ENCODE results near the gene FOXE3. TPM values are rescaled to one million over a fixed set of nuclear protein-coding genes. Genes with fewer than 3 reads are reported as not detected.
A peak's percentile ranks its signal among the peaks of the same experiment; 100 is the strongest.

Gene FOXE3
- total and polyA plus RNA-seq, 9 of the 15 experiments (the other 6 are each of a cell fraction or from before 2014, with no cell fraction given), result not detected

GRCh38 chr1:47384083-47384482, 32.0 kb upstream of the FOXE3 start:
- ChIA-PET POLR2A (interaction anchor here (2.5 kb wide), 1 partner anchor 10 kb away, joined by 5 read pairs; no protein-coding TSS in a partner anchor), CTCF (ENCODE audit: low intra/inter-chr PET ratio) (no interaction called here)
- H3K27ac ChIP-seq (ENCODE audit: extremely low read depth, low read depth, low read length), result no peak overlapping the region
- no peak overlapping the region for H2AFZ ChIP-seq (ENCODE audit: low read depth, low read length)
- H3K4me1 ChIP-seq (replicated peaks in 1 of 2; ENCODE audit: control insufficient read depth in 2 of 2, insufficient read depth in 2 of 2, low read length in 2 of 2), result peaks cover 0 to 22% of the 10 kb centered on the region in 2 experiments; a peak in 3 of 5 replicates
- H3K9me1 ChIP-seq (ENCODE audit: control insufficient read depth, insufficient read depth, low read length), result no peaks in the 10 kb centered on the region
- H3K36me3 ChIP-seq (ENCODE audit: control insufficient read depth, insufficient read depth, low read length), result peaks cover 33% of the 10 kb centered on the region
- no peak overlapping the region for H3K4me2 ChIP-seq (ENCODE audit: insufficient read depth, low read length)
- no peaks in the 10 kb centered on the region; the same call in 2 of the 3 replicates for H3K79me2 ChIP-seq (ENCODE audit: control insufficient read depth, insufficient read depth, low read length)
- intact Hi-C loops (cut with micrococcal nuclease) (no loop called here), in situ Hi-C loops (cut with MboI) (no loop called here)
- WGBS (ENCODE audit: insufficient coverage, low coverage, missing lambda C conversion rate), result 91% methylated on average over 3 of the region's 3 CpGs
- no TSS peak for BruUV-seq (replicated peaks)
- TF ChIP-seq HMGXB4 (CRISPR knock-in tag; IDR thresholded peaks at IDR 0.05) (no peak), SRSF1 (IDR thresholded peaks at IDR 0.05; ENCODE audit: low read depth, low read length) (no peak), ZKSCAN1 (IDR thresholded peaks at IDR 0.05; ENCODE audit: low read depth, low read length) (peak; percentile 83), AFF1 (IDR thresholded peaks at IDR 0.05; ENCODE audit: low read depth in 1 of 2, partially characterized antibody in 2 of 2) (no peak)
- no peaks in the 10 kb centered on the region for H3K9me3 ChIP-seq (replicated peaks; ENCODE audit: control insufficient read depth, insufficient read depth, low read depth, low read length)
- DNase-seq (ENCODE audit: extremely low read depth in 1 of 4, low spot score in 3 of 4) (no peak), ATAC-seq (no peak), FAIRE-seq (no peak)
- H3K9ac ChIP-seq (ENCODE audit: insufficient read depth in 1 of 2, low read depth in 2 of 2, low read length in 2 of 2), result no peak overlapping the region
- H3K27me3 ChIP-seq (ENCODE audit: control insufficient read depth in 2 of 2, insufficient read depth in 2 of 2, low read length in 2 of 2), result no peaks in the 10 kb centered on the region
- no peak overlapping the region for H3K4me3 ChIP-seq
- H4K20me1 ChIP-seq (replicated peaks; ENCODE audit: control insufficient read depth, insufficient read depth, low read length), result peaks cover 6% of the 10 kb centered on the region

Measured in K562 (cell line).